Thymus (tissue), 11 donors: ENCODE measurements around the gene TEAD2. TPM values are rescaled to one million over a fixed set of nuclear protein-coding genes. Genes with fewer than 3 reads are reported as not detected.
"Not testable (repeated sequence)": the region's sequence is repeated elsewhere in the genome, so short reads cannot be mapped to it uniquely, and the experiment has no call there.

Experiments used
- DNase-seq, 9 donors: peaks; one replicate each; pipeline ENCODE4 v3.0.0-alpha.2; 2013; ENCODE audit warnings: low spot score in 9 of 9, low read depth in 6 of 9, missing footprints in 1 of 9
- H3K27ac ChIP-seq, 2 donors: one replicate each; pipeline ENCODE4 v1.5.1; 2013; ENCODE audit warnings: control low read depth in 1 of 2, low read depth in 1 of 2, low read length in 1 of 2, mild to moderate bottlenecking in 1 of 2, moderate library complexity in 1 of 2
- H3K27me3 ChIP-seq, 2 donors: one replicate each; pipeline ENCODE4 v1.5.1; 2013; ENCODE audit warnings: low read length in 1 of 2; ENCODE audit not compliant: control insufficient read depth in 2 of 2, insufficient read depth in 1 of 2
- H3K36me3 ChIP-seq, 2 donors: one replicate each; pipeline ENCODE4 v1.5.1; 2013; ENCODE audit warnings: low read length in 1 of 2, mild to moderate bottlenecking in 1 of 2, moderate library complexity in 1 of 2; ENCODE audit not compliant: control insufficient read depth in 2 of 2, insufficient read depth in 2 of 2
- H3K4me1 ChIP-seq, 2 donors: one replicate each; pipeline ENCODE4 v1.5.1; 2013; ENCODE audit warnings: low read length in 2 of 2; ENCODE audit not compliant: control insufficient read depth in 2 of 2, insufficient read depth in 2 of 2
- H3K4me3 ChIP-seq, 2 donors: one replicate each; pipeline ENCODE4 v1.5.1; 2013; ENCODE audit warnings: low read length in 2 of 2, control low read depth in 1 of 2, mild to moderate bottlenecking in 1 of 2
- H3K9me3 ChIP-seq, 2 donors: one replicate each; pipeline ENCODE4 v1.5.1; 2013; ENCODE audit warnings: low read length in 1 of 2, mild to moderate bottlenecking in 1 of 2; ENCODE audit not compliant: control insufficient read depth in 2 of 2, insufficient read depth in 1 of 2
- WGBS: extraction: QIAGEN DNeasy Blood & Tissue Kit; methylation state at CpG from one replicate; pipeline ENCODE4 v1.1.7; 2013; 5-methylcytosine and 5-hydroxymethylcytosine counted together
- polyA plus RNA-seq: library from polyadenylated mRNA; stranded (reverse); fragments of 200-250 nt; gene quantifications from one replicate; pipeline ENCODE4 v1.2.3, GENCODE V29; 2013
- total RNA-seq: library from RNA; stranded (reverse); fragments of 120-200 nt; gene quantifications from one replicate; pipeline ENCODE4 v1.2.4, GENCODE V29; 2013
- donor health status: healthy.

The TEAD2 gene
- total and polyA plus RNA-seq, 2 donors = 4.1 to 6.6 TPM

- peaks cover 0 to 12% of the 10 kb centered on the region in 2 donors for H3K4me1 ChIP-seq
- H3K36me3 ChIP-seq = no peaks in the 10 kb centered on the region
- peaks cover 0 to 17% of the 10 kb centered on the region in 2 donors for H3K27me3 ChIP-seq
- peaks cover 0 to 17% of the 10 kb centered on the region in 2 donors for H3K9me3 ChIP-seq
- H3K4me3 ChIP-seq = no peak overlapping the region
- DNase-seq = no peak
- 91% methylated on average over 26 of the region's 26 CpGs for WGBS
- H3K27ac ChIP-seq = no peak overlapping the region
Measured at GRCh38 chr19:49390131-49390928, 28.1 kb upstream of the TEAD2 start.

GRCh38 chr19:49389406-49389805, 27.2 kb upstream of the TEAD2 start:
- H3K27me3 ChIP-seq = peaks cover 0 to 17% of the 10 kb centered on the region in 2 donors
- H3K9me3 ChIP-seq = peaks cover 0 to 17% of the 10 kb centered on the region in 2 donors
- peaks cover 0 to 12% of the 10 kb centered on the region in 2 donors for H3K4me1 ChIP-seq
- H3K27ac ChIP-seq = no peak overlapping the region
- no peaks in the 10 kb centered on the region for H3K36me3 ChIP-seq
- no peak for DNase-seq
- WGBS = 97% methylated on average over 20 of the region's 20 CpGs
- H3K4me3 ChIP-seq = no peak overlapping the region

- DNase-seq = peak in 4 of 9 donors; percentile 41 to 65 (median 48)
- WGBS = 54% methylated on average over 40 of the region's 40 CpGs
- Histone ChIP-seq H3K27ac (no peak within 1 kb of the TSS), H3K4me3 (peak within 1 kb of the TSS in 1 of 2 donors; percentile 15), H3K27me3 (peaks cover 0 to 10% of the 10 kb centered on the region in 2 donors), H3K4me1 (peaks cover 0 to 5% of the 10 kb centered on the region in 2 donors), H3K36me3 (no peaks in the 10 kb centered on the region), H3K9me3 (peaks cover 0 to 17% of the 10 kb centered on the region in 2 donors)
Measured at GRCh38 chr19:49387936-49388372, 25.7 kb upstream of the TEAD2 start, which contains the start of gene KASH5. Gene KASH5 (plus strand): TSS chr19:49388249. CDS start chr19:49390884, 2,635 bp downstream.

GRCh38 chr19:49383599-49383998, 21.4 kb upstream of the TEAD2 start:
- no peak for DNase-seq
- Histone ChIP-seq H3K27me3 (peaks cover 0 to 4% of the 10 kb centered on the region in 2 donors), H3K36me3 (no peaks in the 10 kb centered on the region), H3K9me3 (peaks cover 0 to 8% of the 10 kb centered on the region in 2 donors), H3K27ac (no peak overlapping the region), H3K4me1 (no peaks in the 10 kb centered on the region), H3K4me3 (no peak overlapping the region)
- 95% methylated on average over 1 of the region's 1 CpG for WGBS

GRCh38 chr19:49382639-49383038, 20.4 kb upstream of the TEAD2 start:
- DNase-seq = no peak
- H3K4me1 ChIP-seq = no peaks in the 10 kb centered on the region
- H3K27ac ChIP-seq = no peak overlapping the region
- H3K27me3 ChIP-seq = peaks cover 0 to 4% of the 10 kb centered on the region in 2 donors
- no peaks in the 10 kb centered on the region for H3K9me3 ChIP-seq
- H3K36me3 ChIP-seq = no peaks in the 10 kb centered on the region
- no peak overlapping the region for H3K4me3 ChIP-seq
- WGBS = 97% methylated on average over 5 of the region's 5 CpGs

- H3K27me3 ChIP-seq = peaks cover 0 to 4% of the 10 kb centered on the region in 2 donors
Measured at GRCh38 chr19:49380391-49380790, 18.2 kb upstream of the TEAD2 start.

GRCh38 chr19:49378512-49378911, 16.3 kb upstream of the TEAD2 start:
- Histone ChIP-seq H3K4me1 (no peaks in the 10 kb centered on the region), H3K4me3 (no peak overlapping the region), H3K27me3 (peaks cover 0 to 7% of the 10 kb centered on the region in 2 donors), H3K27ac (no peak overlapping the region), H3K36me3 (no peaks in the 10 kb centered on the region), H3K9me3 (no peaks in the 10 kb centered on the region)
- no peak for DNase-seq
- WGBS = 77% methylated on average over 3 of the region's 3 CpGs

More at GRCh38 chr19:49380391-49380790, 18.2 kb upstream of the TEAD2 start:
- Histone ChIP-seq H3K27ac (no peak overlapping the region), H3K4me1 (no peaks in the 10 kb centered on the region), H3K4me3 (no peak overlapping the region), H3K9me3 (no peaks in the 10 kb centered on the region), H3K36me3 (no peaks in the 10 kb centered on the region)
- WGBS = 97% methylated on average over 3 of the region's 3 CpGs
- no peak for DNase-seq

- no peak for DNase-seq
- 94% methylated on average over 16 of the region's 16 CpGs for WGBS
- H3K4me1 ChIP-seq = no peaks in the 10 kb centered on the region
Measured at GRCh38 chr19:49374665-49375434, 12.6 kb upstream of the TEAD2 start.

GRCh38 chr19:49373174-49373573, 11.0 kb upstream of the TEAD2 start:
- H3K27me3 ChIP-seq, H3K36me3 ChIP-seq, DNase-seq, H3K4me3 ChIP-seq, H3K27ac ChIP-seq, H3K4me1 ChIP-seq: not testable (repeated sequence)
- peaks cover 4 to 14% of the 10 kb centered on the region in 2 donors for H3K9me3 ChIP-seq
- WGBS = 93% methylated on average over 3 of the region's 3 CpGs

More at GRCh38 chr19:49374665-49375434, 12.6 kb upstream of the TEAD2 start:
- H3K9me3 ChIP-seq = peaks cover under 1 to 7% of the 10 kb centered on the region in 2 donors
- H3K27me3 ChIP-seq = peaks cover 0 to 7% of the 10 kb centered on the region in 2 donors
- no peak overlapping the region for H3K27ac ChIP-seq
- H3K36me3 ChIP-seq = no peaks in the 10 kb centered on the region
- no peak overlapping the region for H3K4me3 ChIP-seq
